ENCODE measurements around the gene DYNLL2.
"Not testable (repeated sequence)": the region's sequence is repeated elsewhere in the genome, so short reads cannot be mapped to it uniquely, and the experiment has no call there.

The DYNLL2 gene

DNA sequence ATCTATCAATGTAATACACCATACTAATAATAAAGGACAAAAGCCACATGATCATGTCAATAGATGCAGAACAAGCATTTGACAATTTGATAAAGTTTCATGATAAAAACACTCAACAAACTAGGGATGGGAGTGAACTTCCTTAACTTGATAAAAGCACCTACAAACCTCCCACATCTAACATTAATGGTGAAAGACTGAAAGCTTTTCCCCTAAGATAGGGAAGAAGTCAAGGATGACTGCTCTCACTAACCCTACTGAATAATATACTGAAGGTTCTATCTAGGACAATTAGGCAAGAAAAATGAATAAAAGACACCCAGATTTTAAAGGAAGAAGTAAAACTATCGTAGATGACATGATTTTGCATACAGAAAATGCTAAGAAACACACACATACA is 10.4 kb upstream of the DYNLL2 start:
- DNase-seq (ENCODE audit: low read depth in 2 of 2) = no peak

DNA sequence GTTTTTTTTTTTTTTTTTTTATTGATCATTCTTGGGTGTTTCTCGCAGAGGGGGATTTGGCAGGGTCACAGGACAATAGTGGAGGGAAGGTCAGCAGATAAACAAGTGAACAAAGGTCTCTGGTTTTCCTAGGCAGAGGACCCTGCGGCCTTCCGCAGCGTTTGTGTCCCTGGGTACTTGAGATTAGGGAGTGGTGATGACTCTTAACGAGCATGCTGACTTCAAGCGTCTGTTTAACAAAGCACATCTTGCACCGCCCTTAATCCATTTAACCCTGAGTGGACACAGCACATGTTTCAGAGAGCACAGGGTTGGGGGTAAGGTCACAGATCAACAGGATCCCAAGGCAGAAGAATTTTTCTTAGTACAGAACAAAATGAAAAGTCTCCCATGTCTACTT is 10.0 kb upstream of the DYNLL2 start:
- not testable (repeated sequence) for DNase-seq (ENCODE audit: low read depth in 2 of 2)

DNA sequence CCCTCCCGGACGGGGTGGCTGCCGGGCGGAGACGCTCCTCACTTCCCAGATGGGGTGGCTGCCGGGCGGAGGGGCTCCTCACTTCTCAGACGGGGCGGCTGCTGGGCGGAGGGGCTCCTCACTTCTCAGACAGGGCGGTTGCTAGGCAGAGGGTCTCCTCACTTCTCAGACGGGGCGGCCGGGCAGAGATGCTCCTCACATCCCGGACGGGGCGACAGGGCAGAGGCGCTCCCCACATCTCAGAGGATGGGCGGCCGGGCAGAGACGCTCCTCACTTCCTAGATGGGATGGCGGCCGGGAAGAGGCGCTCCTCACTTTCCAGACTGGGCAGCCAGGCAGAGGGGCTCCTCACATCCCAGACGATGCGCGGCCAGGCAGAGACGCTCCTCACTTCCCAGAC is 8.8 kb upstream of the DYNLL2 start:
- not testable (repeated sequence) for DNase-seq (ENCODE audit: low read depth in 2 of 2)

DNA sequence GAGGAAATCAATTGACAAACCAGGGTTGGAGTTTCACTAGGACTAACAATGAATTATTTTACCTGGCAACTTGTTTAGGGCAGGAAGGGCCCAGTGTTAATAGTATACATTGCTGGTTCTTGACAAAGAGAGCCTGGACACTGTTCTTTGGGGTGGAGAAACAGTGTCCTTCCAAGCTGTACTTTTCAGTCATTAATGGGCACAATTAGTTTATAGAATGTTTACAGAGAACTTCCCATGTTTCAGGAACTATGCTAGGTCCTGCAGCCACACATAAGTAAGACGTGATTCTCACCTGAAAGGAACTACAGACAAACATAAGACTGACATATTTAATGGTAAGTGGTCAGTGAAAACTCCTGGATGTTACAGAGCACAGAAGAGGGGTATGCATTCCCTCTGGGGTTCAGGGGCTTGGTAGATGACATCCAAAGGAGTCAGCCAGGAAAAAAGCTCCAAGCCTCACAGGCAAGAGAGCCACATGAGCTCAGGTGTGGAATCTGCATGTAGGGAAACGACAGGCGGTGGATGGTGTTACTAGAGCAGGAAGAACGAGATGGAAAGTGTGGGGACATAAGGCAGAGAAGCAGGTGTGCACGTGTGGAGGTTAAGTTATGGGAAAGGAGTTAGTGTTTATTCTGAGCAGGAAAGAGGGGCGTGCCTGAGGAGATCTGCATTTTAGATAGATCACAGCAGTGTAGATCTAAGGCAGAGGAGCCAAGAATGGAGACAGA is 3.8 kb upstream of the DYNLL2 start:
- DNase-seq (ENCODE audit: low read depth in 2 of 2) = no peak

DNA sequence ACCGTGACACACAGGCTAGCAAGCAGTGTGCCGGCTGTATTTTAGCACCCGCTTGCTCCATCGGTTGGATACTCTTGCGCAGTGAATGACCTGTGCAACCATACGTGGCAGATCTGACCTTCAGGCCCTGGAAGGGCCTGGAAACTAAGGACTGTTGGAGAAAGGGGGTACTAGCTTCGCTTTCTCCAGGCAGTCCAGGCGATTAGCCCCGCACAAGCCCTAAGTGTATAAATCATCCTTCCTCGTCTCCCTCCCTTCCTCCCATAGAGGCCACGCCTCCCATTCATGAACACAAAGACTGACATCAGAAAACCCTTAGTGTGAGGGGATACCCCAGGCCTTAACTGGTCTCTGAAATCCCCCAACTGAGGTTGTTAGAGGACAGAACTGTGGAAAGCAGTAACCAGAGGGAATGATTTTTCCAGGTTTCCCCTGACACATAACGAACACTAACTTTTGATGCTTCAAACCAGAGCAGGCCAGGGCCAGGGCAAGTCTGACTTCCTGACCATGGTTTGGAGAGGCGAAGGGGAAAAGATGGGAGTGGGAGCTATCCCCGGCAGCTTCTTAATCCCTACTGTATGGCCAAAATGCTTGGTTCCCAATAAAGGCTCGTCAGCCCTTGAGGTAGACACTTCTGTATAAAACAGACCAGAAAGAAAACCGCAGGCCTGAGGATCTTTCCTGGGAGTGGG is 1.4 kb upstream of the DYNLL2 start:
- DNase-seq (ENCODE audit: low read depth in 2 of 2) = no peak

DNA sequence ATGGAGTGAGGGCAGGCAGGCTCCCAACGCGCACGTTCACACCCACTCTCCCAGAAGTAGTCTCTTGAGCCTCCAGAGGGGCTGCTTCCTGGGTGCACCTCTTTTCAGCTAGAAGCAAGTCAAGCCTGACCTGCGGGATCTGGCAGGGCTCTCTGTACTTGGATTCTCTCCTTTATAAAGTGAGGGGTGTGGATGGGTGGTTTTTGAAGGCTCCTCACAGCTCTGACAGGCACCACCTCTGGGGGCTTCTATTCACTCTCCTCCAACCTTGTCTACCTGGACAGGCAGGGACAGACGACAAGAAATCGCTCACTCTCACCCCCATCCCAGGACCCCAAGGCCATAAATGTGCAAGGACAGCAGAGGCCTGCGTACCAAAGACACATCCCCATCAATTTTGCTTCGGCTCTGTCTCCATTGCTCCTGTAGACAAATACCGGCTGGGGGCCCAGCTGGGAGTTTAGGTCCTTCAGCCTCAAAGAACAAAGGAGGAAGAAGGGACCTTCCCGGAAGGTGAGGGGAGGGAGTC is 814 bp upstream of the DYNLL2 start:
- no peak for DNase-seq (ENCODE audit: low read depth in 2 of 2)

DNA sequence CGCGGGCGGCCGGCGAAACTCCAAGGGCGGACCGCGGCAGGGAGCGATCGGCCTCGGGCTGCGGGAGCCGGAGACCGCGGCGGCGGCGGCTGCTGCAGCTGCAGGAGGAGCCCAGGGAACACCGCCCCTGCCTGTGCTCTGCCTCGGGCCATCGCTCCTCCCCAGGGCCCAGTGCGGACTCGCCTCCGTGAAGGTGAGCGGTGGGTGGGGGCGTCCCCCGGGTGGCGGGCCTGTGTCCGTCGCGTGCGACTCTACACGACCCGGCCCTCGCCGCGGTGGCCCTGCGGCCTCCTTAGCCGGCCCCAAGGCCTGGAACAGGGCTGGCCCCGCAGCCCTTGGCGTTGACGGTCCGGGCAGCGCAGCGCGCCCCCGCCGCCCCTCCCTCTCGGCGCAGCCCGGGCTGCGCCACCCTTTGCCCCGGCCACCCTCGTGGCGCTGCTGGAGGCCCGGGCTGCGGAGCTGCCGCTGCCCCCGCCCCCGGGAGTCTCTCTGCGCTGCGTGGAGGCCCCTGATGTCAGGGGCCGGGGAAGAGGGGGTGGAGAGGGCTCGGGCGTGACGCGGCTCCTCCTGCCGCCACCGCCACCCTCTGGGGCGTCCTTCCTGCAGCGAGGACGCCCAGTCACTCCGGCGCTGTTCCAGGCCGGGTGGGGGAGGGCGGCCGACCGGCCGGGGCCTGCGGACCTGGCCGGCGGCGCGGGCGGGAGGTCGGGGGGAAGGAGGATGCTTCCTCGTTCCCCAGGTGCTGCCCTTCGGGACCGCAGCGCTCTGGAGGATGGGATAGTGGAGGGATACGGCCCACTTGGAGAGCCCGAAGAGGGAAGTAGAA is 485 bp downstream of the DYNLL2 start:
- peak; percentile 51 to 53 for DNase-seq (ENCODE audit: low read depth in 2 of 2)

DNA sequence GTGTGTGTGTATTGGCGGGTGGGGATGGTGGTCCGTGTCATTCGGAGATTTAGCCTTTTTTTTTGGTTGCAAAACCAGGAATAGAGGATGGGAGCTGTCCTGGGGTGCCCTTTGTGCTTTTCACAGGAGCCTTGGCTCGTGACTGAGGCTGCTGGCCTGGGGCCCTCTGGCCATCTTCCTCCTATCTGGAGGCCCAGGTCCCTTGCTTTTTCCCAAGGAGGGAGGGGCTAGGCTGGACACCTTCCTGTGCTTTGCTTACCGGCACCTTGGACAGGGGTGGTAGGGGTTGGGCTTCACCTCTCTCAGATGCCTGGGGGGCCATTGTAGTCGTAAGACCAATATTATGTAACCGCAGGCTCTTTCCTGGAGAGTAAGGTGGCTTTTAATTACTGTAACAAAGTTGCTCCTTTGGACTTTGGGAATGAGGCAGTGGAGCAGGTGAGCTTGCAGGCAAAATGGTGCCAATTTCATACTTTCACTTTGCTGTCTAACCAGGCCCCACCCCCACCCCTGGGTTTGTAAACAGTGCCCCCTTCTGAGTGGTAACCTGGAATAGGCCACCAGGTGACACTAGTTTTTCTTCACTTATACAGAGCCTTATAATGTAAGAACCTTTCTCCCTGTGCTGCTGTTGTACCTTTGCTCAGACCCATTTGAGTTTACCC is 1.2 kb downstream of the DYNLL2 start:
- DNase-seq (ENCODE audit: low read depth in 2 of 2) = no peak

DNA sequence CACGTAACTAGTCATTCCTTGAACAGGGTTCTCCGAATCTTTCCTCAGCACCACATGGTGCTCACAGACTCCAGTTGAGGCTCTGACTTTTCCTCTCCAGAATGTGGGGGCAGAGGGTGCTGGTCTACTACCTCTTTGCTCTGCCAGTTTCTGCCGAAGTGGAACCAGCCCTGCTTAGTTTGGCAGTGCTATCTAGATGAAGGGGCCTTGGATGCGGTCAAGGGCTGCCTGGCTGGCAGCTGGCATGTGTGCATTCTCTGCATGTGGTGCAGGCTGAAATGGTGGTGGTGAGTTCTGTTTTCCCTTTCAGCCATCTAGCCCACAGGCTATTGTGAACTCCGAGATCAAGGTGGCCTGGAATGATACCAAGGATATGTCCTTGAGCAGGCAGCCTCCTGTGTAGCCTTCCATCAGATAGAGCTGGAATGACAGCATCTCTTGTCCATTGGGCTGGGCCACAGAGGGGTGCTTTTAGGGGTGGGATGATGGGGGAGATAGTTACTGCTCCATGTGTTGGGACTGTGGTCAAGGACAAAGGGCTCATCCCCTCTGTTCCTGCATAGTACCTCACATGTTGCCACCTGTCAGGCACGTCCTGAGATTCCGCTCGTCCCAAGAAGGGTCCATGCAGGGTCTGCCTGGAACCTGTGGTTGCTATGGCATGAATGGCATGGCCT is 2.0 kb downstream of the DYNLL2 start:
- no peak for DNase-seq (ENCODE audit: low read depth in 2 of 2)

DNA sequence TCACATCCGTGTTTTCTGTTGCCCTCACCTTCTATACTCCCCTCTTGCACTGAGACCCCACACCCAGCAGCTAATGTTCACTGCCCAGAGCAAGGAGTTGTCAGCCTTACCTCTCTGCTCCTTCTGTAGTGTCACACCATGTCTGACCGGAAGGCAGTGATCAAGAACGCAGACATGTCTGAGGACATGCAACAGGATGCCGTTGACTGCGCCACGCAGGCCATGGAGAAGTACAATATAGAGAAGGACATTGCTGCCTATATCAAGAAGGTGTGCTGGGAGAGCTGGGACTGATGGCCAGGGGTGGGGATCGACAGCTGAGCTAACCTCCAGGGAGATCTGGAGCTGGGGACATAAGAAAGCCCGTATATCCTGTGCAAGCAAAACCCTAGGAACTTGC is 3.7 kb downstream of the DYNLL2 start:
- no peak for DNase-seq (ENCODE audit: low read depth in 2 of 2)

DNA sequence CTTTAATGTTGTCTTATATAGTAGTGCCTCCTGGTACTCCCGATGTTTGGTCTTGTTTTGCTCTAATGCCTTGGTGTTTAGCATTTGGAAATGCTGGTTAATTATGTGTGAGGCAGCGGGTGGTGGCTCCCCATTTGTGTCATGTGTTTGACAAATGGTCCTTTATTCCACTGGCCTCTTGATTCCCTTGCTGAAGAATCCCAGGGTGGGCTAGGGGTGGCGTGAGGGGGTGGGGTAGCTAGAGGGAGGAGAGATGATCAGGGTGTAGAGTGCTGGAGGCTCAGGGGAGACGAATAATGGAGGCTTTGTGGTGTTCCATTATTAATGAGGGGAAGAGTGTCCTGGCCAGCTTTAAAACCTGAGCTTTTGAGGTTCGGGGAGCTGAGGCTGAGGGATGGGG is 5.4 kb downstream of the DYNLL2 start:
- DNase-seq (ENCODE audit: low read depth in 2 of 2) = no peak

DNA sequence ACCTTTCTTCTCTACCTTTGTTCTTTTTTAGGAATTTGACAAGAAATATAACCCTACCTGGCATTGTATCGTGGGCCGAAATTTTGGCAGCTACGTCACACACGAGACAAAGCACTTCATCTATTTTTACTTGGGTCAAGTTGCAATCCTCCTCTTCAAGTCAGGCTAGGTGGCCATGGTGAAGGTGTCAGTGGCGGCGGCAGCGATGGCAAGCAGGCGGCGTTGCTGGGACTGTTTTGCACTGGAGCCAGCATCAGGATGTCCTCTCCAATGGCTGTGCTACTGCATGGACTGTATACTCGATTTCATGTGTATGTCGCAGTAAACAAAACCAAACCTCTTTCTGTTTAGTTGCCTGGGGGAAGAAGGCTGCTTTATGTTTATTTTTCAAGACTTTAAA is 5.9 kb downstream of the DYNLL2 start:
- no peak for DNase-seq (ENCODE audit: low read depth in 2 of 2)

DNA sequence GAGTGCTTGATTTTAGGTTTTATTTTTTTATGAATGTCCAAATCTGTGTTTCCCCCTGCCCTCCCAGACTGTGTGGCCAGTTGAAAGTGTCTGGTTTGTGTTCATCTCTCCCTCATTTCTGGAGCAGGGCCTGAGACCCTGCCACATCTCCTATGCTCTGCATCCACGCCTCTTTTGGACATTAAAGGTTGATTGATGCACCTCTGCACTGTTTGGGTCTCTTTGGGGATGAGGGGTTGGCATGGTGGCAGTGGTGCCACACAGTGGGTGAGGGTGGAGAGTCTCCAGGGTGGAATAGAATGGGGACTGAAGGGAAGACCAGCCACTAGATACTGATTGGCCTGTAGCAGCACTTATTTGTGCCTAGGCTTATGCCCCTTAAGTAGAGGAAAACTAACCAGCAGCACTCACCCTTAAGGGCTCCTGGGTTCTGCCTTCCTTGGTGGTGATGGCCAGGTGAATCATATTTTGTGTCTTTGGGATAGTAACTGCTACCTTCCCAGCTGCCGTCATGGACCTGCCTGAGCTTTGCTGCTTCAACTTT is 7.9 kb downstream of the DYNLL2 start:
- DNase-seq (ENCODE audit: low read depth in 2 of 2) = no peak

DNA sequence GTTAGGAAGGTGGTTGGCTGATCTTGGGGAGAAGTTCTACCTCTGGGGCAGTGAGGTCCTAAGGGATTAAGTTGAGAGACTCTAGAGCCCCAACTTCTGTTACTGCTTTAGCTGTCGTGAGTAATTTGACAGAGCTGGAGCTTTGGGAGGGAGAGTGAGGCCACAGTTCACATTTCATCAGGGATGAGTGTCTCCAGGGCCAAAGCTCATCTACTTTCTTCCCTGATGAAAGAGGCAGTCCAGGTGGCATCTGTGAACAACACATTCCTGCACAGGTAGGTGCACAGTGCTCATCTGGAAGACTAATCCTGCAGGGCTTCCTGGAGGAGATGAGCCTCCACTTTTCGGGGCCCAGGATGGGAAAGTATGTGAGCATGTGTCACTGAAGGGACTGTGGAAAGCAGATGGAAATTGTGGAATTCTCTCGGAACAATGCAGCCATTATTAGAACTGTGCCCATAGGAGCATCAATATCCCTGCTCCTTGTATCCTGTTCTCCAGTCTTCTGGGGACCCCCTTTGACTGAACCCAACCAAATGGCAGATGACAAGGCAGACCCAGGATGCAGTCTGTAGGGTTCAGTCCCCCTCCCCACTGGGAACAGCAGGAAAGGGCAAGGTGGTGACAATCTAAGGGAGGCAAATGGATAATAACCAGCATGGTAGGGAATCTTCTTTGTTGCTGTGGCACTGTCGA is 9.0 kb downstream of the DYNLL2 start:
- DNase-seq (ENCODE audit: low read depth in 2 of 2) = no peak

DNA sequence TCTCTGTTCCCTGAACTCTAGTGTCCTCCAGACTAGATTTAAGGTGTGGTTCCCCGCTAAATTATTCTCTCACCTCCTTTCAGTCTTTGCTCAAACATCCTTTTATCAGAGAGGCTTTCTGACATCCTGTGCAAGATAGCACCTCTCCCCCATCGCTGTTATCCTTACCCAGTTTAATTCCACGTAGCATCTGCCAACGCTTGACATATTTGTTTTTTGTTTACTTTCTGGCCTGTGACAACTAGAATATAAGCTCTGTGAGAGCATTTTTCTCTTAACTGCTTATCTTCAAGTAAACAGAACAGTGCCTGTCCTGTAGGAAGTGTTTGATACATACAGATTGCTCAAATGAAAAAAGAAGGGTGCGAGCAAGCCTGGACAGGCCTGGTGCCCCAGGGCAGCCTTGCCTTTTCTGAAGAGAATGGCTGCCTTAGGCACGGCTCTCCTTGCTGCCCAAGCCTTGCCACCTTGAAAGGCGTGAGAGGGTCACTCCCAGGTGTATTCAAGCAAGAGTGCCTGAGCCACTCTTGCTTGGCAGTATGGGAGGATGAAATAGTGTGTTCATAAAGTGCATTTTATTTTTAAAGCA is 9.7 kb downstream of the DYNLL2 start:
- no peak for DNase-seq (ENCODE audit: low read depth in 2 of 2)

DNA sequence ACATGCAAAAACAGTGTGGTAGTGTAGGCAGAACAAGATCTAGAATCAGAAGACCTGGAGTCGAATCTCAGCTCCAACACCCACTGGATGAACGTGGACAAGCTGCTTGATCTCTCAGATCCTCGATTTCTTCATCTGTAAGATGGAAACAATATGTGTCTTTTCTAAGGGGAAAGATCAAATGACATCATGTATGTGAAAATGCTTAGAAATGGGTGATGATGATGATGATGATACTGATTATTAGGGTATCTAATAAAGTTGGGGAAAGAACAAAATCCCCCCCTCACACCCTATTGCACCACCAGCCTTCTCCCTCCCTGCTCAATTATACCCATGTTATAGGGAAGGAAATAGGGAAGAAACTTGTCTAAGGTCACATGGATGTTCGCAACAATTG is 10.9 kb downstream of the DYNLL2 start:
- DNase-seq (ENCODE audit: low read depth in 2 of 2) = no peak

DNA sequence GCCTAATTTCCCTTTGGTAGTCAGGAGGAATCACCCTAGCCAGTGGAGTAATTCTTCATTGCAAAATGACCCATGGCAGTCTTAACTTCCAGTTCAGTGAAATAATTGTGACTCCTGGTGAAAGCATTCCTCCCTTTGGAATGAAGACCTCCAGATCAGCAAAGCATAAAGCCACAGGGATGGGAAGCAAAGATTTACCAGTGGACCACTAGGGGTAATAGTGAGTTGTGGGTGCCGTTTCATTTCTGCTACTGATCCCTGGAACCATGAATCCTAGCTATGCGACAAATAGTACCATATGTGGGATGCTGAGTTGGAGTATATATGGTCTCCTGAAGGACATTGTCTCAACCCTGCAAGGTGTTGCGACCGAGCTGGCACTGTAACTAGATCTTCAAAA is 13.7 kb downstream of the DYNLL2 start:
- DNase-seq (ENCODE audit: low read depth in 2 of 2) = no peak

DNA sequence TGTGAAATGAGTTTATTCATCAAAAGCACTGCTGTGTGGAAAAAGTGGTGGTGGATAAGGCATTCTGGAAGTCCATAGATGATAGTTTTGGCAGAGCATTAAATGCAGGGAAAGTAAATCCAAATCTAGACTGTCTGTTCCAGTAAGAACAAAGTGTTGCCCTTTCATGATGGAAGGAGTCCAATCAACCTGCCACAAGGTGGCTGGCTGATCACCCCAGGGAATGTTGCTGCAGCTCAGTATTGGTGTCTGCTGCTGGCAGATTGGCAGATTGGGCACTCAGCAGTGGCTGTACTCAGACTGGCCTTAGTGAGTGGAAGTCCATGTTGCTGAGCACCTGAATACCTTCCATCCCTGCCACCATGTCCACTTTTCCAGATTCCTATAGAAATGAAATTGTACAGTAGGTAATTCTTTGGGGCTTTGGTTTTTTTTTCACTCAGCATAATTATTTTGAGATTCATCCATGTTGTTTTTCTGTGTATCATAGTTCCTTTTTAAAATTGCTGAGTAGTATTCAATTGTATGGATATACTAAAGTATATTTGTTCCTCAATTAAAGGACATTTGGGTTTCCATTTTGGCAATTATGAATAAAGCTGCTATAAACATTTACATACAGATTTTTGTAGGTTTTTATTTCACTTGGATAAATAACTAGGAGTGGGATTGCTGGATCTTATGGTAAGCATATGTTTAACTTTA is 14.3 kb downstream of the DYNLL2 start:
- no peak for DNase-seq (ENCODE audit: low read depth in 2 of 2)

DNA sequence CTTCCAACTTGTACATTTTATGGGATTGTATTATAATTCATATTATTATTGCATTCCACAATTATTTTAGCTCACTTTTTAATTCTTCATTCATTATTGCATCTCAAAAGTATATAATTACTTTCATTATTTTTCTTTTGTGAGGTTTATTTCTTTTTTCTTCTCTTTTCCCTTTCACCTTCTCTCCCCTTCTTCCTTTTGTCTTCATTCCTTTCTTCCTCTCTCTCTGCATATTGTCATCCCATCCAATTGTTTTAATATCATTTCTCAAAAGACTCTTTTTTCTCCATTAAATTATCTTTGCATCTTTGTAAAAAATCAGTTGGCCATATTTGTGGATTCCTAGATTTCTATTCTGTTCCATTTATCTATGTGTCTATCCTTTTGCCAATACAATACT is 17.3 kb downstream of the DYNLL2 start:
- no peak for DNase-seq (ENCODE audit: low read depth in 2 of 2)
